ENCODE results near the gene ATP6V1B1. TPM values are rescaled to one million over a fixed set of nuclear protein-coding genes. Genes with fewer than 3 reads are reported as not detected.
"Not testable (repeated sequence)": the region's sequence is repeated elsewhere in the genome, so short reads cannot be mapped to it uniquely, and the experiment has no call there.

Gene ATP6V1B1
- total RNA-seq, 4 donors from 2014 or later, result 1.3 to 5.8 TPM; not detected in 2

GRCh38 chr2:70994699-70995425, 59.2 kb downstream of the ATP6V1B1 start, which contains the start of gene TEX261:
Gene TEX261, minus strand, starts transcription at chr2:70994873. Its CDS starts 116 bp downstream, at chr2:70994757.
- peak; percentile 20 to 47 for TF ChIP-seq POLR2A (IDR thresholded peaks at IDR 0.05)
- TF ChIP-seq CTCF (IDR thresholded peaks at IDR 0.05), result peak; percentile 56 to 90 (median 68)
- H3K4me3 ChIP-seq, result peak within 1 kb of the TSS; percentile 92 to 100 (median 96)
- H3K27ac ChIP-seq, result peak within 1 kb of the TSS; percentile 83 to 89 (median 84)
- no peaks in the 10 kb centered on the region for H3K9me3 ChIP-seq
- H3K4me1 ChIP-seq, result peaks cover 0 to 20% (median 8%) of the 10 kb centered on the region in 4 donors
- peaks cover 0 to 23% (median 0%) of the 10 kb centered on the region in 3 donors for H3K36me3 ChIP-seq
- peak; percentile 78 to 94 (median 93) for DNase-seq
- H3K27me3 ChIP-seq, result no peaks in the 10 kb centered on the region

GRCh38 chr2:70995426-70995729, 59.7 kb downstream of the ATP6V1B1 start:
- H3K27me3 ChIP-seq, result no peaks in the 10 kb centered on the region
- H3K36me3 ChIP-seq, result peaks cover 0 to 18% (median 0%) of the 10 kb centered on the region in 3 donors
- peak in 2 of 3 donors; percentile 73 to 77 for DNase-seq
- peak overlapping the region; percentile 83 to 89 (median 84) for H3K27ac ChIP-seq
- TF ChIP-seq POLR2A (IDR thresholded peaks at IDR 0.05), result no peak
- peak; percentile 34 to 53 (median 46) for TF ChIP-seq CTCF (IDR thresholded peaks at IDR 0.05)
- peaks cover 0 to 20% (median 8%) of the 10 kb centered on the region in 4 donors for H3K4me1 ChIP-seq
- no peaks in the 10 kb centered on the region for H3K9me3 ChIP-seq
- peak overlapping the region; percentile 92 to 100 (median 96) for H3K4me3 ChIP-seq

- H3K4me1 ChIP-seq, result peaks cover 1 to 20% (median 4%) of the 10 kb centered on the region in 4 donors
- not testable (repeated sequence) for DNase-seq, H3K4me3 ChIP-seq, H3K9me3 ChIP-seq, H3K27me3 ChIP-seq, H3K36me3 ChIP-seq, H3K27ac ChIP-seq
Measured at GRCh38 chr2:70998885-70999284, 63.2 kb downstream of the ATP6V1B1 start.

- H3K27me3 ChIP-seq, result no peaks in the 10 kb centered on the region
Measured at GRCh38 chr2:70999362-70999761, 63.7 kb downstream of the ATP6V1B1 start.

GRCh38 chr2:70999931-71000330, 64.2 kb downstream of the ATP6V1B1 start:
- DNase-seq, H3K9me3 ChIP-seq, H3K27ac ChIP-seq, H3K4me3 ChIP-seq, H3K27me3 ChIP-seq, H3K36me3 ChIP-seq: not testable (repeated sequence)
- peaks cover 0 to 20% (median 2%) of the 10 kb centered on the region in 4 donors for H3K4me1 ChIP-seq

More at GRCh38 chr2:70999362-70999761, 63.7 kb downstream of the ATP6V1B1 start:
- DNase-seq, result no peak
- H3K9me3 ChIP-seq, result peaks cover 0 to 3% (median 0%) of the 10 kb centered on the region in 4 donors
- peaks cover 0 to 20% (median 2%) of the 10 kb centered on the region in 4 donors for H3K4me1 ChIP-seq
- TF ChIP-seq CTCF (IDR thresholded peaks at IDR 0.05), result no peak
- TF ChIP-seq POLR2A (IDR thresholded peaks at IDR 0.05), result no peak
- H3K36me3 ChIP-seq, result no peaks in the 10 kb centered on the region
- no peak overlapping the region for H3K4me3 ChIP-seq
- H3K27ac ChIP-seq, result no peak overlapping the region

GRCh38 chr2:71000780-71001591, 65.3 kb downstream of the ATP6V1B1 start:
- peaks cover 0 to 13% (median 2%) of the 10 kb centered on the region in 4 donors for H3K4me1 ChIP-seq
- H3K4me3 ChIP-seq, result peak overlapping the region; percentile 5 to 44 (median 26)
- peak overlapping the region in 2 of 4 donors; percentile 34 to 55 for H3K27ac ChIP-seq
- H3K27me3 ChIP-seq, result no peaks in the 10 kb centered on the region
- TF ChIP-seq POLR2A (IDR thresholded peaks at IDR 0.05) (no peak), CTCF (IDR thresholded peaks at IDR 0.05) (peak; percentile 64 to 97 (median 84))
- DNase-seq, result peak; percentile 73 to 91 (median 82)
- H3K9me3 ChIP-seq, result peaks cover 0 to 3% (median 0%) of the 10 kb centered on the region in 4 donors
- no peaks in the 10 kb centered on the region for H3K36me3 ChIP-seq
